HG03108 (cell line): Measurements from ENCODE around the gene SORCS2.

ENCODE experiments used
- ATAC-seq: cut with Tn5 transposase; IDR thresholded peaks from one replicate; pipeline ENCODE4 v1.9.1; 2021; ENCODE audit warnings: moderate library complexity; ENCODE audit not compliant: unreplicated experiment

SORCS2 gene

GRCh38 chr4:7709431-7709830 lies 517.1 kb downstream of the SORCS2 start:
- no peak for ATAC-seq

DNA sequence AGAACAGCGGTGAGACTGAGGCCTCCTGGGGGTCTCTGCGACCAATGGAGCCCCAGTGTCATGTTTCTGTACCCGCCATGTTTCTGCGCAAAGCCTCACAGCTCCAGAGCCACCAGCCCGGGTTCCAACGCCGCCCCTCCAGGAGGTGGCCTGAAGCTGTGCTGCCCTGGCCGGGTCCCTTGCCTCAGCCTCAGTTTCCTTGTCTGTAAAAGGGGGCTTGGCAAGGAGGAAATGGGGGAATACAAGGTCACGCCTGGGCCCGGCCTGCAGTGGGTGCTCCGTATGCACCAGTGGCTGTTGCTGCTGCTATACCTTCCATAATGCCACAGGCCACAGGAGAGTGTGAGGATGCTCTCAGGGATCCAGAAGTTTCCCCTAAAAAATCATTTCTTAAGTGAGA lies 517.8 kb downstream of the SORCS2 start:
- no peak for ATAC-seq

GRCh38 chr4:7710576-7711306 lies 518.4 kb downstream of the SORCS2 start:
- ATAC-seq = no peak

DNA sequence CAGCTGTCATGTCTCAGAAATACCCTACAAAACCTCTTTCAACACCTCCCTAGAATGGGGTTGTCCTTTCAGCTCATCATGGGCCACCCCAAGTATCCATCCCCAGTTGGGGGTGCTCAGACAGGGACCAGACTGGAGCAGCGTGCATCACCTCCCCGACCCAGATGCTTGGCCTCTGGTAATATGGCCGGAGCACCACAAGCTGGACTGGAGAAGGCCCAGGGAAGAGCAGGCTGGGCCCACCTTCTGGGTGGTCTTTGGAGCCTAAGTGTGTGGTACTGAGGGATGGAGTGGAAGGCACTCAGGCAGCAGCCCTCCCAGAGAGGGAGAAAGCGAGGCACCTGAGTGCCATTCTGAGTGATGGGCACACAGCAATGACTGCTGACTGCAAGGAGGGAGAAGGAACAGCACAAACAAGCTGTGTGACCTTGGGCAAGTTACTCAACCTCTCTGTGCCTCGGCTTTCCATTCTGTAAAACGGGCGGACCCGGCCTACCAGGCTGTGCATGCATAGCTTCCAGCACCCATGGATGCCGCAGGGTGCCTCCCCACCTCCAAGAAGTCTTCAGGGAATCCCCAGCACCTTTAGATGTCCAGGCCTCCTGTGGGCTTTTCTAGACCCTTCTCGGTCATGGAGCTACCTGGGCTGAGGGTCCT lies 519.1 kb downstream of the SORCS2 start:
- no peak for ATAC-seq

GRCh38 chr4:7712021-7712671 lies 519.8 kb downstream of the SORCS2 start:
- no peak for ATAC-seq

- ATAC-seq = no peak
Measured at GRCh38 chr4:7713757-7714156, 521.4 kb downstream of the SORCS2 start.

GRCh38 chr4:7714176-7714575 lies 521.8 kb downstream of the SORCS2 start:
- no peak for ATAC-seq

- no peak for ATAC-seq
Measured at GRCh38 chr4:7714738-7715137, 522.4 kb downstream of the SORCS2 start.

DNA sequence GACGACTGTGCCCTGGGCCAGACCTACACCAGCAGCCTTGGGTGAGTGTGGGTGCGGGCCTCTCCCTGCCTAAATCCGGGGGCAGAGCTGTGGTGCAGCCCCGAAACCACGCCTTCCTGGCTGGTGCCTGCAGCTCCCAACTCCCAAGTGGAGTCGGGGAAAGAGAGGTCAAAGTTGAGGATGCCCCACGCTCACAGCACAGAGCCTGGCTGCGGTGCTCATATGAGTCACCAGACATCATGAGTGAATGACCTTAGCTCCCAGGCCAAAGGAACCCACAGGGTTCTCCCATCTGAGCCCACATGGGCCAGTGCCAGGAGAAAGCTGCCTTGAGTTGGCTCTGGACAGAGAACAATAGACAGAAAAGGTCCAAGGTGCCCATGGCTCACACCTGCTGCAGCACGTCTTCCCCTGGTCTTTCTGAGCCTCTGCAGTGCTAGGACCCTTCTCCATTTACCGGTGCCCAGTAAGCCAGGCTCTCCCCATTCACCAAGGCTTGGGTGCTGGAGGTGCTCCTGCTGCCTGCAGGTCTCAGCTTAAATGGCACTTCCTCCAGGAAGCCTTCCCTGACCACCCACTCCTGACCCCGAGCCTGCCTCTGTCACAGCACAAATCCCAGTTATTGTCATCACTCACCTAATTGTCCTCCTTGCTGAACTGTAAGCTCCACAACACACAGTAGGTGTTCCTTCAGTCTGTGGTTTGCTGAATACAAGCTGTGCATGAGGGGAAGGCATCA lies 523.1 kb downstream of the SORCS2 start:
- ATAC-seq = no peak

- no peak for ATAC-seq
Measured at GRCh38 chr4:7716010-7716721, 523.8 kb downstream of the SORCS2 start.

GRCh38 chr4:7717161-7717560 lies 524.8 kb downstream of the SORCS2 start:
- ATAC-seq = no peak

- no peak for ATAC-seq
Measured at GRCh38 chr4:7717946-7718490, 525.7 kb downstream of the SORCS2 start.

DNA sequence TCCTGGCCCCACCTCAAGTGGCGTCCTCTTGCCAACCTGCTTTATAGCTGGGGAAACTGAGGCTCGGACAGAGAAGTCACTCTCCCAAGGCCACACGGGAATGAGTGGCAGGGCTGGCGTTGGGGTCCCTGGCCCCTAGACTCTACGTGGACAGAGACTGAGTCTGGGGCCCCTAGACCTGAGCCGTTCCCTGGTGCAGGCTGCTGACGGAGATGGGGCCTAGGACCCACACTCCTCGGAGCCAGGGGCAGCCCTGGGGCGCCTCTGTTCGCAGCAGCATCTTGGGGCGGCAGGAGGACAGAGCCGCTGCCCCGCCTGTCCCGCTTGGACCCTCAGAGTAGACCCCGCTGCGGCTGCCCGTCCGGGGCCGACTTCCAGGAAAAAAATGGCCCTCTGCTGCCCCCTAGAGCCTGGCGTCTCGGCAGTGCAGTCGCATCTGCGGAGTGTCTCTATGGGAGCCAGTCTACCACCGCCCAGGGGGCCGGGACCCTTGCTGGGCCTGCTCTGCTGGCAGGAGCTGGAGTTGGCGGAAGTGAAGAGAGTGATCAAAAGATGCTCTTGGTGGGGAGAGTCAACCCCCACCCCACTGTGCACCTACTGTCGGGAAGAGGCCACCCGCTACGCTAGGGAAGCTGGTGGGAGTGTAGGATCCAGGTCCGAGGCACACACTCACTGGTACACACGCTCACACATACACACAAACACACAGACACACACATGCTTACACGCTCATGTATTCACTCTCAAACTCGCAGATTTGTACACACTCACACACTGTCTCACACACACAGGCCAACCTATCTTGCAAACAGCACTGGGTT lies 527.2 kb downstream of the SORCS2 start:
- no peak for ATAC-seq

GRCh38 chr4:7721984-7722551 lies 529.7 kb downstream of the SORCS2 start:
- ATAC-seq = no peak

GRCh38 chr4:7722766-7723387 lies 530.5 kb downstream of the SORCS2 start:
- ATAC-seq = no peak

GRCh38 chr4:7723625-7724024 lies 531.3 kb downstream of the SORCS2 start:
- no peak for ATAC-seq

DNA sequence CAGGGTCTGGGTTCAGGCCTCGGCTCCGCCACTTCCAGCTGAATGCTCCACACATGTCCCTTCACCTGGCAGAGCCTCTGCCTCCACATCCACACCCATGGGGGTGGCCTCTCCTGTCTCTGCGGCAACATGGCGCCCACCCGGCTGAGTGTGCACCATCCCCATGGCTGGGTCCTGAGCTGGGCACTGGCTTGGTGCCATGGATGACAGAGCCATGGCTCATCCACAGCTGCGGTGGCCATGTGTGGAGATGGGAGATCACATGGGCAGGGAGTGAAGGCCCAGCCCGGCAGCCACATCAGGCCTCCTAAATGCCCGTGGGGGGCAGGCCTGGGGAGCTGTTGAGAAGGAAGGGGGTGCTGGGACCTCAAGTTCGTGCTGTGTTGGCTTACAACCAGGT lies 533.6 kb downstream of the SORCS2 start:
- no peak for ATAC-seq

- no peak for ATAC-seq
Measured at GRCh38 chr4:7726665-7727413, 534.5 kb downstream of the SORCS2 start.
